Activated naive CD4-positive, alpha-beta T cell treated with anti-CD3 and anti-CD28 coated beads, Interleukin-2, amount 10 ng/mL, durations not matched to agents 7 days and 5 days (primary cell): ENCODE measurements around the gene HSPA9.

Source experiments
- CTCF ChIA-PET: fragments of 350-600 bp; sonication (Branson Sonifier 250); formaldehyde crosslinking; loops from one replicate; lab custom pipeline; 2021; ENCODE audit warnings: antibody characterized with exemption; lab: Charles Lee
- DNase-seq: peaks from one replicate; pipeline ENCODE4 v3.0.0-alpha.2; 2020
- H3K27ac Mint-ChIP-seq: one replicate; pipeline ENCODE4 v1.8.0; 2021; ENCODE audit warnings: mild to moderate bottlenecking, moderate library complexity, mixed read lengths
- H3K27me3 Mint-ChIP-seq: one replicate; pipeline ENCODE4 v1.8.0; 2021; ENCODE audit warnings: mild to moderate bottlenecking, mixed read lengths
- H3K36me3 Mint-ChIP-seq: one replicate; pipeline ENCODE4 v1.8.0; 2021; ENCODE audit warnings: mixed read lengths
- H3K4me1 Mint-ChIP-seq: one replicate; pipeline ENCODE4 v1.8.0; 2021; ENCODE audit warnings: mixed read lengths
- H3K4me3 Mint-ChIP-seq: one replicate; pipeline ENCODE4 v1.8.0; 2021; ENCODE audit warnings: mild to moderate bottlenecking, moderate library complexity, mixed read lengths
- H3K9me3 Mint-ChIP-seq: one replicate; pipeline ENCODE4 v1.8.0; 2021; ENCODE audit warnings: mixed read lengths

The HSPA9 gene

GRCh38 chr5:138563340-138564118 lies 11.7 kb downstream of the HSPA9 start:
- Mint-ChIP-seq H3K9me3 (no peaks in the 10 kb centered on the region), H3K27ac (peak overlapping the region; percentile 30), H3K4me1 (peaks cover 46% of the 10 kb centered on the region), H3K27me3 (no peaks in the 10 kb centered on the region), H3K36me3 (peaks cover 73% of the 10 kb centered on the region), H3K4me3 (no peak overlapping the region)
- no peak for DNase-seq
- CTCF ChIA-PET, result interaction anchor here (1.2 kb wide), 1 partner anchor 16 kb away, joined by 5 read pairs; no protein-coding TSS in a partner anchor

GRCh38 chr5:138560971-138561370 lies 14.2 kb downstream of the HSPA9 start:
- Mint-ChIP-seq H3K27me3 (no peaks in the 10 kb centered on the region), H3K4me3 (no peak overlapping the region), H3K27ac (peak overlapping the region; percentile 17), H3K36me3 (peaks cover 74% of the 10 kb centered on the region), H3K9me3 (no peaks in the 10 kb centered on the region), H3K4me1 (peaks cover 25% of the 10 kb centered on the region)
- CTCF ChIA-PET, result interaction anchor here (2.1 kb wide), 1 partner anchor 13 kb away, joined by 6 read pairs; no protein-coding TSS in a partner anchor
- no peak for DNase-seq

- no peaks in the 10 kb centered on the region for H3K9me3 Mint-ChIP-seq
- H3K27me3 Mint-ChIP-seq, result no peaks in the 10 kb centered on the region
- H3K4me3 Mint-ChIP-seq, result no peak overlapping the region
- CTCF ChIA-PET, result interaction anchor here (2.1 kb wide), 1 partner anchor 12 kb away, joined by 6 read pairs; no protein-coding TSS in a partner anchor
- peaks cover 16% of the 10 kb centered on the region for H3K4me1 Mint-ChIP-seq
- H3K27ac Mint-ChIP-seq, result no peak overlapping the region
- H3K36me3 Mint-ChIP-seq, result peaks cover 70% of the 10 kb centered on the region
- no peak for DNase-seq
Measured at GRCh38 chr5:138559937-138560336, 15.3 kb downstream of the HSPA9 start.

GRCh38 chr5:138557677-138558076 lies 17.5 kb downstream of the HSPA9 start:
- no peak overlapping the region for H3K4me3 Mint-ChIP-seq
- H3K4me1 Mint-ChIP-seq, result peaks cover 5% of the 10 kb centered on the region
- CTCF ChIA-PET, result no interaction called here
- H3K27ac Mint-ChIP-seq, result no peak overlapping the region
- H3K27me3 Mint-ChIP-seq, result no peaks in the 10 kb centered on the region
- H3K36me3 Mint-ChIP-seq, result peaks cover 73% of the 10 kb centered on the region
- H3K9me3 Mint-ChIP-seq, result no peaks in the 10 kb centered on the region
- DNase-seq, result no peak

GRCh38 chr5:138554143-138554542 lies 21.1 kb downstream of the HSPA9 start:
- DNase-seq, result no peak
- CTCF ChIA-PET, result interaction anchor here (1.6 kb wide), 1 partner anchor 11 kb away, joined by 5 read pairs; the partner anchor contains the start of gene ETF1
- H3K9me3 Mint-ChIP-seq, result no peaks in the 10 kb centered on the region
- no peak overlapping the region for H3K27ac Mint-ChIP-seq
- peaks cover 50% of the 10 kb centered on the region for H3K36me3 Mint-ChIP-seq
- no peaks in the 10 kb centered on the region for H3K27me3 Mint-ChIP-seq
- H3K4me1 Mint-ChIP-seq, result peaks cover 6% of the 10 kb centered on the region
- H3K4me3 Mint-ChIP-seq, result no peak overlapping the region

- no peak overlapping the region for H3K27ac Mint-ChIP-seq
- peaks cover 6% of the 10 kb centered on the region for H3K4me1 Mint-ChIP-seq
- H3K36me3 Mint-ChIP-seq, result peaks cover 45% of the 10 kb centered on the region
- CTCF ChIA-PET, result interaction anchor here (1.6 kb wide), 1 partner anchor 10 kb away, joined by 5 read pairs; the partner anchor contains the start of gene ETF1
- no peak overlapping the region for H3K4me3 Mint-ChIP-seq
- DNase-seq, result no peak
- no peaks in the 10 kb centered on the region for H3K9me3 Mint-ChIP-seq
- no peaks in the 10 kb centered on the region for H3K27me3 Mint-ChIP-seq
Measured at GRCh38 chr5:138553437-138554095, 21.6 kb downstream of the HSPA9 start.

- no peak overlapping the region for H3K27ac Mint-ChIP-seq
- CTCF ChIA-PET, result interaction anchor here (1.6 kb wide), 1 partner anchor 9 kb away, joined by 5 read pairs; the partner anchor contains the start of gene ETF1
- H3K4me1 Mint-ChIP-seq, result peaks cover 13% of the 10 kb centered on the region
- H3K36me3 Mint-ChIP-seq, result peaks cover 36% of the 10 kb centered on the region
- H3K4me3 Mint-ChIP-seq, result no peak overlapping the region
- no peaks in the 10 kb centered on the region for H3K27me3 Mint-ChIP-seq
- H3K9me3 Mint-ChIP-seq, result no peaks in the 10 kb centered on the region
- DNase-seq, result no peak
Measured at GRCh38 chr5:138552657-138553056, 22.5 kb downstream of the HSPA9 start.

- H3K9me3 Mint-ChIP-seq, result no peaks in the 10 kb centered on the region
- H3K27me3 Mint-ChIP-seq, result no peaks in the 10 kb centered on the region
- H3K27ac Mint-ChIP-seq, result no peak overlapping the region
Measured at GRCh38 chr5:138549414-138549813, 25.8 kb downstream of the HSPA9 start.

GRCh38 chr5:138545919-138546562 lies 29.2 kb downstream of the HSPA9 start:
- peaks cover 12% of the 10 kb centered on the region for H3K36me3 Mint-ChIP-seq
- no peak overlapping the region for H3K27ac Mint-ChIP-seq
- DNase-seq, result no peak
- CTCF ChIA-PET, result interaction anchor here (0.6 to 1.0 kb wide), 3 partner anchors 42 to 81 kb away, joined by 3 read pairs; partner anchors contain the start of gene EGR1
- H3K9me3 Mint-ChIP-seq, result no peaks in the 10 kb centered on the region
- no peak overlapping the region for H3K4me3 Mint-ChIP-seq
- peaks cover 43% of the 10 kb centered on the region for H3K4me1 Mint-ChIP-seq
- H3K27me3 Mint-ChIP-seq, result no peaks in the 10 kb centered on the region

More at GRCh38 chr5:138549414-138549813, 25.8 kb downstream of the HSPA9 start:
- DNase-seq, result no peak
- peaks cover 13% of the 10 kb centered on the region for H3K36me3 Mint-ChIP-seq
- no peak overlapping the region for H3K4me3 Mint-ChIP-seq
- CTCF ChIA-PET, result interaction anchor here (1.6 kb wide), 1 partner anchor 92 kb away, joined by 3 read pairs; no protein-coding TSS in a partner anchor
- peaks cover 31% of the 10 kb centered on the region for H3K4me1 Mint-ChIP-seq

- Mint-ChIP-seq H3K4me3 (peak overlapping the region; percentile 99), H3K27me3 (no peaks in the 10 kb centered on the region), H3K9me3 (no peaks in the 10 kb centered on the region), H3K4me1 (peaks cover 57% of the 10 kb centered on the region), H3K36me3 (peaks cover 18% of the 10 kb centered on the region), H3K27ac (peak overlapping the region; percentile 100)
- CTCF ChIA-PET, result interaction anchor here (0.9 to 1.7 kb wide), 3 partner anchors 9 to 79 kb away, joined by 3 to 5 read pairs (median 5); partner anchors contain the start of gene EGR1
- DNase-seq, result no peak
Measured at GRCh38 chr5:138544181-138545134, 30.7 kb downstream of the HSPA9 start.

- H3K4me1 Mint-ChIP-seq, result peaks cover 62% of the 10 kb centered on the region
- no peaks in the 10 kb centered on the region for H3K9me3 Mint-ChIP-seq
- CTCF ChIA-PET, result interaction anchor here (1.1 to 1.7 kb wide), 3 partner anchors 10 to 191 kb away, joined by 3 to 5 read pairs (median 5); partner anchors contain the start of gene EGR1
- peak overlapping the region; percentile 100 for H3K27ac Mint-ChIP-seq
- peak overlapping the region; percentile 99 for H3K4me3 Mint-ChIP-seq
- peaks cover 25% of the 10 kb centered on the region for H3K36me3 Mint-ChIP-seq
- peak; percentile 87 for DNase-seq
- H3K27me3 Mint-ChIP-seq, result no peaks in the 10 kb centered on the region
Measured at GRCh38 chr5:138543730-138544104, 31.5 kb downstream of the HSPA9 start.

- peak; percentile 100 for DNase-seq
- H3K4me1 Mint-ChIP-seq, result peaks cover 60% of the 10 kb centered on the region
- H3K27ac Mint-ChIP-seq, result peak within 1 kb of the TSS; percentile 100
- H3K27me3 Mint-ChIP-seq, result no peaks in the 10 kb centered on the region
- CTCF ChIA-PET, result interaction anchor here (1.1 to 1.7 kb wide), 3 partner anchors 10 to 190 kb away, joined by 3 to 5 read pairs (median 5); partner anchors contain the start of gene EGR1
- peaks cover 26% of the 10 kb centered on the region for H3K36me3 Mint-ChIP-seq
- H3K9me3 Mint-ChIP-seq, result no peaks in the 10 kb centered on the region
- H3K4me3 Mint-ChIP-seq, result peak within 1 kb of the TSS; percentile 99
Measured at GRCh38 chr5:138542956-138543729, 32.1 kb downstream of the HSPA9 start, which contains the start of gene ETF1. Gene ETF1, minus strand, starts transcription at chr5:138543236. Its CDS starts 318 bp downstream, at chr5:138542918.
